Measurements from ENCODE around the gene TMC4.

DNA sequence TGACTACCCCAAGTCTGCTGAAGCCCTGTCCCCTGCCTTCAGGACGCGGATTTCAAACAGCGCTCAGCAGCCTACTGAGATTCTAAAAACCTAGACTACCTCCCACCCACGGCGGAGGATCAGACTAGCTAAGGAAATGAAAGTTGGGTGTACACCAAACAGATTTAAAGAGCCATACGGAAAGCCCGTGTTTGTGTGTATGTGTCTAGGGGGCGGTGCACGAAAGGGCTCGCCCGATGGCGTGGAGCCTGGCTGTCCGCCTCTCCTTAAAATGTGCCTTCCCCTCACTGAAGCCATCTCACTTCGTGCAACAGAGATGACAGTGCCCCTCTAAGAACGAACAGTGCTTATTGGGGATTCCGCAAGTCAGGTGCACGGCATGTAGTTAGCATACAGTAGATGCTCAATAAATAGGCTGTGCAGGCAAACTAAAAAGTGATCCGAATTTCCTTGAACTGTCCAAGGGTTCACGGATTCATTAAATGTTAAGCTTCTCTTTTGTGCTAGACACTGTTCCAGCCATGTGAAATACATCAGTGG is 14.1 kb downstream of the TMC4 start:
- TF ChIP-seq, protein P1, sequence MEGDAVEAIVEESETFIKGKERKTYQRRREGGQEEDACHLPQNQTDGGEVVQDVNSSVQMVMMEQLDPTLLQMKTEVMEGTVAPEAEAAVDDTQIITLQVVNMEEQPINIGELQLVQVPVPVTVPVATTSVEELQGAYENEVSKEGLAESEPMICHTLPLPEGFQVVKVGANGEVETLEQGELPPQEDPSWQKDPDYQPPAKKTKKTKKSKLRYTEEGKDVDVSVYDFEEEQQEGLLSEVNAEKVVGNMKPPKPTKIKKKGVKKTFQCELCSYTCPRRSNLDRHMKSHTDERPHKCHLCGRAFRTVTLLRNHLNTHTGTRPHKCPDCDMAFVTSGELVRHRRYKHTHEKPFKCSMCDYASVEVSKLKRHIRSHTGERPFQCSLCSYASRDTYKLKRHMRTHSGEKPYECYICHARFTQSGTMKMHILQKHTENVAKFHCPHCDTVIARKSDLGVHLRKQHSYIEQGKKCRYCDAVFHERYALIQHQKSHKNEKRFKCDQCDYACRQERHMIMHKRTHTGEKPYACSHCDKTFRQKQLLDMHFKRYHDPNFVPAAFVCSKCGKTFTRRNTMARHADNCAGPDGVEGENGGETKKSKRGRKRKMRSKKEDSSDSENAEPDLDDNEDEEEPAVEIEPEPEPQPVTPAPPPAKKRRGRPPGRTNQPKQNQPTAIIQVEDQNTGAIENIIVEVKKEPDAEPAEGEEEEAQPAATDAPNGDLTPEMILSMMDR (IDR thresholded peaks at IDR 0.05 in 4 of 5, conservative IDR thresholded peaks at IDR 0.05 in 1 of 5) = no peak
- no peak for TF ChIP-seq POLR2A (IDR thresholded peaks at IDR 0.05)

Data from gastrocnemius medialis (tissue), 4 donors.